GM18505 (cell line): ENCODE results near the gene USP46.

ENCODE experiments used
- ATAC-seq: cut with Tn5 transposase; IDR thresholded peaks from one replicate; pipeline ENCODE4 v1.9.1; 2021; ENCODE audit not compliant: unreplicated experiment
- POLR2A ChIP-seq: IDR thresholded peaks from 4 replicates; pipeline ENCODE4 v1.6.1; 2011; ENCODE audit warnings: borderline replicate concordance; ENCODE audit not compliant: insufficient read depth, insufficient read length; ENCODE audit errors: extremely low read depth

Gene USP46

DNA sequence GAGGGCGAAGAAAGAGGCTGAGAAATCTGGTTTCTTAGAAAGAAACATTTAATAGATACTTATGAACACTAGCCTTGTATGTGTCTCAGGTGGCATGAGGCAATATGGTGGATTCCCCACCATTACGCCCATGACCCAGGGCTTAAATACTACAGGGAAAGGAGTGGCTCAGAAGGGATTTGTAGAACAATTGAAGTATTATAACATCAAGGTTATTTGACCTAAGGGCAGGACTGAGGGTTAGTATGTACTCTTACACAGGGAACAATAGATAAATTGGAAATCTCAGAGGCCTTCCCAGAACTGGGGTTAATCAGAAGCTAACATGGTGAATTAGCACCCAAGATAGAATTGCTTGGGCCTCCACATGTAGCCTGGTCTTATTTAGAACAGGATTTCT lies 11.0 kb upstream of the USP46 start:
- TF ChIP-seq POLR2A, result no peak
- ATAC-seq, result no peak

DNA sequence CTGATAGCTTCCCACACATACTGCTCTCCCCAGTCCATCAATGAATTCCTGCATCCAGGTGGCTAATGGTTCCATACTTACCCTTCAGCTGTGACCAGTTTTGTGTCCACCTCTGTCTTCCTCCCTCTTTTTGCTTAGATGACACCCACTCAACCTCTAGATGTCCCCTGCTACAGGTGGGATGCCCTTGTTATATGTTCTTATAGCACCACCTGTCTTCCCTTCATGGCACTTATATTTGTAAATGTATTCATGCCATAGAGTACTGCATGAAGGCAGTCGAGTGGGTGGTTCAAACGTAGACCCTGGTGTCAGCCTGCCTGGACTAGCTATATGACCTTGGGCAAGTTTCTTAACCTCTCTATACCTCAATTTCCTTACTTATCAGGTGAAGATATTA lies 6.5 kb upstream of the USP46 start:
- no peak for TF ChIP-seq POLR2A
- ATAC-seq, result peak; percentile 70

DNA sequence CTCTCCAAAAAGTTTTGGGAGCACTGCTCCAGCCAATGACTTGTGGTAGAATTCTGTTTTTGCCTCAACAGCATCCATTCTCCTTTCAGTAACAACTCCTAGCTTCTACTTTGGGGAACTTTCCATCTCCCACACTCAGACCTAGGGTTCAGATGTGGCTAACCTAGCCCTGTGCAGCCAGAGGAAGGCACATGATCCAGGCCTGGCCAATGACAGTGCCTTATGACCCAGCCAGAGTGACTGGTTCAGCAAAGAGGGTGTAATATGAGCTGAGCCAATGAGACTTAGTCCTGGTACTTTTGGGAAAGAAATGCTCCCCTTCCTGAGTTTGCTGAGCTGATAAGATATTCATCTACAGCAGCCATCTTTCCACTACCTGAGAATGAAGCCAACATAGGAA lies 5.4 kb upstream of the USP46 start:
- no peak for TF ChIP-seq POLR2A
- ATAC-seq, result no peak

DNA sequence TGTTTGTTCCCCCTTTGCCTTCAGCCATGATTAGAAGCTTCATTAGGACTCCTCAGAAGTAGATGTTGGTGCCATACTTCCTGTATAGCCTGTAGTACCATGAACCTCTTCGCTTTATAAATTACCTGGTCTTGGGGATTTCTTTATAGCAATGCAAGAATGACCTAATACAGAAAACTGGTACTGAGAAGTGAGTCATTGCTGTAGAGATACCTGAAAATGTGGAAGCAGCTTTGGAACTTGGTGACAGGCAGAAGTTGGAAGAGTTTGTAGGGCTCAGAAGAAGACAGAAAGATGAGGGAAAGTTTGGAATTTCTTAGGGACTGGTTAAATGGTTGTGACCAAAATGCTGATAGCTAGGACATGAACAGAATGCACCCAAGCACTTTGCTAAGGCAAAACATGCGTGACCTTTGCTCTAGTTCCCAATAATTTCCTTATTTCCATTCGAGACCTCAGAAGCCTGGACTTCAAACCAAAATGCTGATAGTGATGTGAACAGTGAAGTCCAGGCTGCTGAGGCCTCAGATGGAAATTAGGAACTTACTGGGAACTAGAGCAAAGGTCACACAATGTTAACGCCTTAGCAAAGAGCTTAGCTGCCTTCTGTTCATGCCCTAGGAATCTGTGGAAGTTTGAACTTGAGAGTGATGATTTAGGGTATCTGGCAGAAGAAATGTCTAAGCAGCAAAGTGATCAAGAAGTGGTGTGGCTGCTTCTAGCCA lies 3.0 kb upstream of the USP46 start:
- ATAC-seq, result no peak
- no peak for TF ChIP-seq POLR2A

DNA sequence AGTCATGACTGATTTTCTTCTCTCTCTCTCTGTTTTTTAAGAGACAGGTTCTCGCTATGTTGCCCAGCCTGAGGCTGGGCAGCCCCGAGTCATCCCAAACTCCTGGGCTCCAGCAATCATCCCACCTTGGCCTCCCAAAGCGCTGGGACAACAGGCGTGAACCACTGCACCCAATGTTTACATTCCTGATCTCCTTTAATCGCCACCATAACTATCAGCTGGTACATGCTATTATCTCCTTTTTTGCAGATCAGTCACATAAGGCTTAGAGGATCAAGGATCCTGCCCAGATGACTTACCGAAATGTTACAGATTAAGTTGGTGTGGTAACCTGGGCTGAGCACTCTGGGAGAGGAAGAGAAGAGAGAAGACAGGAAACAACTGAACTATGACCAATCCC lies 1.5 kb upstream of the USP46 start:
- TF ChIP-seq POLR2A, result no peak
- ATAC-seq, result no peak

DNA sequence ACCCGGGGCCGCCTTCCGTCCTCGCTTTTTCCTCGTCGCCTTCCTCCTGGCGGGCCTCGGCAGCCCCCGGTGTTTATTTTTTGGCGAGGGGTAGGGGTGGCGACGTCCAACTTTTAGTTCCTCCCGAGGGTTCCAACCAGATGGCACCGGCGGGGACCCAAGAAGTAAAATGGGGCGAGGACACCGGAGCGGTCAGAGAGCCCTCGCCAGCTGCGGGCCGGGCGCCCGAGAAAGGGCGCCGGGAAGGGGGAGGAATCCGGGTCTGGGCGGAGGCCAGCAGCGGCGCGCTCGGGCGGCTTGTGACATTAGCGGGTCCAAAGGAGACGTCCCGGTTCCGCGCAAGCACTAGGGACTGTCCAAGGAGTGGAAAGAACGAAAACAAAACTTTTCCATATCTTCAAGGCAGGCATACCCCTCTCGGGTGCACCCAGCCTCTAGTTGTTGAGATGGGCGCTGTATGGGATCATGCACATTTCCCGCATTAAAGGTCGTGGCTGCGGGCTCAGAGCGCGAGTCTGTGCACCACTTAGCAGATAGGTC lies 691 bp upstream of the USP46 start:
- peak; percentile 33 for ATAC-seq
- TF ChIP-seq POLR2A, result no peak

DNA sequence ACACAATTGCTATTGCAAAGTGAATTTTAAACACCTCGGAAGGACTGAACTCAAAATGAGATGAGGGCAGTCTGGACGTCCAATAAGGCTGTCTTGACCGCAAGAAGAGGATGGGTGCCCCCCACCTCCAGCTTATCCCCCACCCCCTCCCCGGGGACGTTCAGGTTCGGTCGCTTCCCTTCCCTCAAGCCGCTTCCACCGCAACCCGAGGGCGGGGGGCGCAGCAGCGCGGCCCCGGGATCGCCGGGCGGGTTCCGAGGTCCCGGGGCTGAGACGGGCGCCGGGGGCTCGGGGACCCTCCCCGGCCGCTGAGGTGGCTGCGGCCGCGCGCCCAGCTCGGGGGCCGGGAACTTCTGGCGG lies 480 bp downstream of the USP46 start:
- no peak for TF ChIP-seq POLR2A
- no peak for ATAC-seq

DNA sequence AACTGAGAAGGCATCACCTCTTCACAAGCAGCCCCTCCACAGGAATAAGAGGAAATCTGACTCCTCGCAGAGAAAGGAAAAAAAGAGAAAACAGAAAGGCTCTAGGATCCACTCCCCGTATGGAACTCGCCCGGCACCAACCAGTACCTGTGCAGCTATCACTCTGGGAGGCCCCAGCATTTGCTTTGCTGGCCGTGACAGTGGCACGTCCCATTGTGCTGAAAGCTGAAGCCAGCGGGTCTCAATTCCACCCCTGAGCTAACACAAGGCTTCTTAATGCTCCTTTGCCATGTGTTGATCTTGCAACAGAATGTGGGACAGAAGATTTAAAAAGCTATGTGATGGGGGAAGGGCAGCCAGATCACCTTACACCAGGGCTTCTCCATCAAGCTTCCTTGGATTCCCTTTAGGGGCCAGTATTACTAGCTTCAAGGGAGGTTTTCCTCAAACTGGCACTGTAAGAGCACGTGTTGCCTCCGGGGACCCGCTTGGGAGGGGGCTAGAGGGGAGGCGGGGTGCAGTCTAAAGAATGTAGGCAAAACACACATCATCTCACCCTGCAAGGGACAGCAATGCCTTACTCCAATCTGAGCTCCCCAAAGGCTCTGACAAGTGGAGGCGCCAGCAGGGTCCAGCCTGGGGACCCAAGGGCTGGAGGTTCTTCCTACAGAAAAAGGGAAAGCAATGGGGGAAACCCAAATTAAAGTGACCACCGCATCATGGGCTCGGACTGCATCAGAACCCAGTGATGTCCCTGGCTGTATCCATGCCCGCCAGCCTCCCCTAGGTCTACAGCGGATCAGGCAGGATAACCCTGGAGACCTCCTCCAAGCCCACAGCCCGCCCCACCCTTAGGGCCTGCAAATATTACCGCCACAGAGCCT lies 1.2 kb downstream of the USP46 start:
- ATAC-seq, result no peak
- no peak for TF ChIP-seq POLR2A

DNA sequence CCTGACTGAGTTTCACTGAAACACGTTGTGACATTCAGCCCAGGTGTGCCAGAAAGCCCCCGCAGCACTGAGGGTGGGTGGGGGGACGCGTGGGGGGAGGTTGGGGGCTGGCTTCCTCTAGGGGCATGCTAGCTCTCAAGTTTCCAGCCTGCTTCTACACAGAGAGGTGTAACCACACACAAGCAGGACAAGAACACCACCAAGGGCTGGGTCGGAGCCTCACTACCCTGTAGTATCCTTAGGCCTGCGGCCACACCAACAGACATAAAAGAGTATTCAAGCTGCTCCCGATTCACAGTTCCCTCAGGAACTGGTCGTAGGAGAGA lies 1.8 kb downstream of the USP46 start:
- TF ChIP-seq POLR2A, result no peak
- ATAC-seq, result no peak

DNA sequence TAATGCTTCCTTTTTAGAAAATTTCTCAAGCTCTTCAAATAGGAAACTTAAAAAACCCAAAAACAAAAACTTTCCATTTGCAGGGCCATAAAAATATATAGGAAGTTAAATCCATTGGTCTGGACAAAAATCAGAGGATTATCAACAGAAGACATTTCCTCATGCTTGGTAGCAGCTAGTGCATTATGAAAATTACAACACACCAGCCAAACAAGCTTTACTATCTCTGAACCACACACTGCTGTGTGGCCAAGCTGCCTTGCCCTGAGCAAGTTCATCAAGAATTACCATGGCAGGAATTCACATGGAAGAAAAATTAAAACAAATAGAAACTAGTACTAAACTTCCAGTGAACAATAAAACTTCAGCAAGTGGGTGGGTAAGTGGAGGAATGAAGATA lies 3.6 kb downstream of the USP46 start:
- TF ChIP-seq POLR2A, result no peak
- ATAC-seq, result no peak

DNA sequence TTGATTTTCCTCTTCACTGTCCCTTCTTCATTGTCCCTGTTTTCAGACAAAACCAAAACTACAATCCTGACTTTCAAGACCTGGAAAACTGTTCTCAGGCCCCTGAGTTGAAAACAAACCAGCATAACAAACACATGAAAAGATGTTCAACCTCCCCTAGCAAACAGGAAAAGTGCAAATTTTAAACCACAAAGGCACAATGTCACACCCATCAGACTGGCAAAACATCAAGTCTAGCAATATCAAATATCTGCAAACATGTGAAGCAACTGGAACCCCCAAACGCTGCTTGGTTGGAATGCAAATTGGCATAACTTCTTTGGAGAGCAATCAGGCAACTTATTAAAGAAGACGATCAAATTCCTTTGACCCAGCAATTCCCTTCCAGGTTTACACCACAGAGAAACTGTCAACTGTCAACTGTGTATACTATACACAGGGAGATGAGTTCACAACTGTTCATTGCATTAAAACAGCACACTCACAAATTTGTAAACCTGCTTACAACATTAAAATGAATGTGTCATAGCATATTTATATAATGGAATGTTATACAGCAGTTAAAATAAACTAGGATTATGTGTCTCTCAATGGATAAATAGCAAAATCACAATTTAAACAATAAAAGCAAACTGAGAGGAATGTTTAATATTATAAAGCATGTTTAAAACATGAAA lies 7.0 kb downstream of the USP46 start:
- TF ChIP-seq POLR2A, result no peak
- no peak for ATAC-seq

DNA sequence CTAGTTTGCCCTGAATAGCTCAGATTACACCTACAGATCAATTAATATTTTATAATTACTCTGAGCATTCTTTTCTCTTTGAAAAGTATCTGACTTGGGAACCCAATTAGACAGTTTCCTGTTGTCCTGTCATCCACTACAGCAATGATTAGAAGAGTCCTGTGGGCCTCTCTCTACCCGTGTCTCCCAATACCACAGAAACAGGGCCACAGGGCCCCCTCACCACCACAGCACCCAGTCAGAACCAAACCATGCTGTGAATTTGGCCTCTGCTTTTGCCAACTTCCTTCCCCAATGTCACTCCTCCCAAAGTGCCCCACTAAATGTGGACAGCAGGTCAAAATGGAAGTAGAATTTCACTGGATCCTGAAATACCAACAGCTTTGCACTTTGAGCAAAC lies 10.3 kb downstream of the USP46 start:
- no peak for ATAC-seq
- no peak for TF ChIP-seq POLR2A

DNA sequence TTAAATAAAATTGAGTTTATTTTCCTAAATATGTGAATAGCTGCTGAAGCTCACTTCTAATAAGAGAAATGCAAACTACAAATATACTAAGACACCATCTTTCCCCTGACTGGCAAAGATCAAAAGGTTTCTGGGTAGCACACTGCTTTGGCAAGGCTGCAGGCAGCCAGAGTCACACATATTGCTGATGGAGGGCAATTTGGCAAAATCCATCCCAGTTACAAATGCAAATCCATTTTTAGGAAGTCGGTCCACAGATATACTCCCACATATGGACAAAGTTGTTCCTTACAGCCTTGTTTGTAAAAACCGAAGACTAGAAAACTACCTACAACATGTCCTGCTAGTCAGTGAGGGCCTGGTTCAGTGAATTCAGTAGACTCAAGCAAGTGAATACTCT lies 12.4 kb downstream of the USP46 start:
- no peak for ATAC-seq

More for the DNA sequence above, 12.4 kb downstream of the USP46 start:
- no peak for TF ChIP-seq POLR2A
